Hepatocyte (in vitro differentiated cells): ENCODE measurements around the gene STK4.

Source experiments
- CTCF ChIP-seq: fragments of 200-600 bp; sonication (generic); IDR thresholded peaks from 2 replicates; pipeline ENCODE4 v1.5.1; 2016; ENCODE audit warnings: antibody characterized with exemption, mild to moderate bottlenecking; ENCODE audit not compliant: poor library complexity
- EZH2 ChIP-seq: fragments of 200-600 bp; sonication (generic); IDR thresholded peaks from 2 replicates; pipeline ENCODE4 v1.6.1; 2016; ENCODE audit warnings: antibody characterized with exemption, mild to moderate bottlenecking, borderline replicate concordance
- EZH2phosphoT487 ChIP-seq: fragments of 200-600 bp; sonication (generic); IDR thresholded peaks from one replicate; pipeline ENCODE4 v1.6.1; 2018; ENCODE audit warnings: antibody characterized with exemption, mild to moderate bottlenecking, low read depth, moderate library complexity; ENCODE audit not compliant: unreplicated experiment, severe bottlenecking

DNA sequence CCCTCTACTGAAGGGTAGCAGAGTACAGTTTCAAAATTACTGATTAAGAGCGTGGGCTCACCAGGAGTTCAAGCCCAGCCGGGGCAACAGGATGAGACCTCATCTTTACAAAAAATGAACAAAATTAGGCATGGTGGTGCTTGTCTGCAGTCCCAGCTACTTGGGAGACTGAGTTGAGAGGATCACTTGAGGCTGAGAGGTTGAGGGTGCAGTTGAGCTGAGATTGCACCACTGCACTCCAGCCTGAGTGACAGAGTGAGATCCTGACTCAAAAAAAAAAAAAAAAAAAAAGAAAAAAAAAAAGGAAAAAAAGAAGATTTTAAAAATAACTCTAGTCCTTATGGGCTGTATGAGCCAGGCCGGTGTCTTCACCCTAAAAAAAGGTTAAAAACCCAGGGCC is 37.7 kb upstream of the STK4 start:
- TF ChIP-seq EZH2phosphoT487: no peak
- no peak for TF ChIP-seq EZH2
- TF ChIP-seq CTCF: no peak
